A673 (cell line): Measurements from ENCODE around the gene SPATA13.

Source experiments
- EZH2 ChIP-seq: fragments of 200-600 bp; sonication (generic); IDR thresholded peaks from 2 replicates; pipeline ENCODE4 v1.6.1; 2017; ENCODE audit warnings: borderline replicate concordance, low read depth, mild to moderate bottlenecking, mixed read lengths, antibody characterized with exemption, low read length; ENCODE audit not compliant: poor library complexity, severe bottlenecking
- TF ChIP-seq, protein P1 (sequence below): fragments of 300-800, 200-600 bp; sonication (generic); conservative IDR thresholded peaks from 2 replicates; pipeline ENCODE4 v1.5.1; 2017; ENCODE audit warnings: low read depth, mild to moderate bottlenecking, antibody characterized with exemption, low read length, moderate library complexity, mixed read lengths

DNA sequence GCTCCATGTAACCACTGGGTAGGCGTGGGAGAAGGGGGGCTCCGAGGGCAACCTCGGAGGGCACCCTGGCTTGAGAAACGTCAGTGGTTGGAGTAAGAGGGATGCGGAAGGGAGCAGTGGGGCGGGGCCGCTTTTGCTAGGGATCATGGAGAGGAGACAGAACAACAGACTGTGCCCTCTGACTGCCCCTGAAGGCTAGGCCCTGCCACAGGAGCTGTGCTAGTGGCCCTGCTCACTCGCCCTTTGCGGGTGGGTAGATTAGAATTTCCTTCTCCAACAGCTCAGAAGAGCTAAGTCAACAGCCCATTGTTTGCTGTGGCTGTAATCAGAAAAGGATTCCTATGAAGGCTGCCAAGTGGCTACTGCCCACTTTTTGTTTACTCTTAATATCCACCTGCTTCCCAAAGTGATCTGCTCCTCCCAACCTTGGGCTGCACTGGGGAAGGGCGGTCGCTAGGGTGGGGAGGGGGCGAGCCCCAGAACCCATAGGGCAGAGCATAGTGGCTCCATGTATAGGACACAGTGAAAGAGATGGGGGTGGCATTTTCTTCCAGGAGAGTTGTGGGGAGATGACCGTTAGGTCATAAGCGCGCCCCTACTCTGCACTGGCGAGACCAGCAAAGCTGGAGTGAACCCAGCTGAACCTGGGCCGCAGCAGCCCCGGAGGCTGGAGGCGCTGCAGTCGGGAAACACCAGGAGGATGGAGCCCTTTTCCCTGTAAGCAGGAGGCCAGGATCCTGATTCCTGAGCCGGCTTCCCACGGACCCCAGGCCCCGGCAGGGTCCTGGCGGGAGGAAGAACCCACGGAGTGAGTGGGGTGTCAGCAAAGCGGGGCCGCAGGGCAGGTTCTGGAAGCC is 146.9 kb downstream of the SPATA13 start:
- TF ChIP-seq, protein P1, sequence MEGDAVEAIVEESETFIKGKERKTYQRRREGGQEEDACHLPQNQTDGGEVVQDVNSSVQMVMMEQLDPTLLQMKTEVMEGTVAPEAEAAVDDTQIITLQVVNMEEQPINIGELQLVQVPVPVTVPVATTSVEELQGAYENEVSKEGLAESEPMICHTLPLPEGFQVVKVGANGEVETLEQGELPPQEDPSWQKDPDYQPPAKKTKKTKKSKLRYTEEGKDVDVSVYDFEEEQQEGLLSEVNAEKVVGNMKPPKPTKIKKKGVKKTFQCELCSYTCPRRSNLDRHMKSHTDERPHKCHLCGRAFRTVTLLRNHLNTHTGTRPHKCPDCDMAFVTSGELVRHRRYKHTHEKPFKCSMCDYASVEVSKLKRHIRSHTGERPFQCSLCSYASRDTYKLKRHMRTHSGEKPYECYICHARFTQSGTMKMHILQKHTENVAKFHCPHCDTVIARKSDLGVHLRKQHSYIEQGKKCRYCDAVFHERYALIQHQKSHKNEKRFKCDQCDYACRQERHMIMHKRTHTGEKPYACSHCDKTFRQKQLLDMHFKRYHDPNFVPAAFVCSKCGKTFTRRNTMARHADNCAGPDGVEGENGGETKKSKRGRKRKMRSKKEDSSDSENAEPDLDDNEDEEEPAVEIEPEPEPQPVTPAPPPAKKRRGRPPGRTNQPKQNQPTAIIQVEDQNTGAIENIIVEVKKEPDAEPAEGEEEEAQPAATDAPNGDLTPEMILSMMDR: no peak
- TF ChIP-seq EZH2: no peak
